ENCODE measurements around the gene KLHL26.

Gene KLHL26

GRCh38 chr19:18646535-18647370 is 9.9 kb downstream of the KLHL26 start:
- no peak for DNase-seq (ENCODE audit: low read depth in 2 of 2)

GRCh38 chr19:18647371-18647767 is 10.5 kb downstream of the KLHL26 start:
- no peak for DNase-seq (ENCODE audit: low read depth in 2 of 2)

- no peak for DNase-seq (ENCODE audit: low read depth in 2 of 2)
Measured at GRCh38 chr19:18647807-18648206, 11.0 kb downstream of the KLHL26 start.

- no peak for DNase-seq (ENCODE audit: low read depth in 2 of 2)
Measured at GRCh38 chr19:18648973-18649315, 12.1 kb downstream of the KLHL26 start.

- no peak for DNase-seq (ENCODE audit: low read depth in 2 of 2)
Measured at GRCh38 chr19:18649371-18650020, 12.7 kb downstream of the KLHL26 start.

DNA sequence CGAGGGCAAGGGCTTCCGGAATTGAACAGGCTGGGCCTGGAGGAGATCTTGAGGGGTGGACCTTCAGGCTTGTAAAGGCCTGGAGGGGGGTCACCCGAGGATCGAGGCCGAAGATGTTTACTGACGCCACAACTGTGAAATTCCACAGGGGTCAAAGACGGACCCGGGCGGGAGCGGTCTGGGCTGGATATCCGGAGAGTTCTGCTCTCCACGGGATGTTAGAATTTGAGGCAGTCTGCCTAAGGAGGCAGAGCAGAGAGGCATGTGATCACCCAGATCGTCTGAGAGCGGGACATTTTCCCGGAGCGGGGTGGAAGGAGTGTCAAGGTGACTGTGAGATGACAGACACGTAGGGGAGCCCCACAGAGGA is 13.2 kb downstream of the KLHL26 start:
- no peak for DNase-seq (ENCODE audit: low read depth in 2 of 2)

DNA sequence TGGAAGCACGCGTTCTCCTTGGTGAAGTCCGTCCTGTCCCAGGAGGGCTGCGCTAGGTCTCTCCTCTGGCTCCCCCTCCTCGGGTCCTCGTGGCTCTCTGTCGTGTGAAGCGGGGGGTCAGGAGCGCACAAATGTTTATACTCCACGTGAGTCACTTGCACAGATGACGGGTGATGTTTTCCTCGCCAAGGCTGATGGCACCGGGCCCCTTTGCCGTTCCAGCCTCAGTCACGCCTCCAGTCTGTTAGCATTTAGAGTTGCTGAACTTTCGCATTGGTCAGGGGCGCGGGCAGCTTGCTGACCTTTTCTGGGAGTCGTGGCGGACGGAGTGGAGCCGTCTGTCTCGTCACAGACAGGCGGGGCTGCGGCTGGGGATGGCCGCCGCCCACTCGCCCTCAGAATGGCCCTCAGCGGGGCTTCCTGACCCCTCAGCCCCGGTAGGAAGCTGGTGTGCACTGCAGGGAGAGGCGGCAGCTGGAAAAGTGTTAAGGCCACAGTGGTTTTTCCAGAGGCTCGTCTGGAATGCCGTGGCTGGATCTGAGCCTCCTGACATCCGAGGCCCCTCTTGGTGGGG is 13.7 kb downstream of the KLHL26 start:
- DNase-seq (ENCODE audit: low read depth in 2 of 2) = no peak

DNA sequence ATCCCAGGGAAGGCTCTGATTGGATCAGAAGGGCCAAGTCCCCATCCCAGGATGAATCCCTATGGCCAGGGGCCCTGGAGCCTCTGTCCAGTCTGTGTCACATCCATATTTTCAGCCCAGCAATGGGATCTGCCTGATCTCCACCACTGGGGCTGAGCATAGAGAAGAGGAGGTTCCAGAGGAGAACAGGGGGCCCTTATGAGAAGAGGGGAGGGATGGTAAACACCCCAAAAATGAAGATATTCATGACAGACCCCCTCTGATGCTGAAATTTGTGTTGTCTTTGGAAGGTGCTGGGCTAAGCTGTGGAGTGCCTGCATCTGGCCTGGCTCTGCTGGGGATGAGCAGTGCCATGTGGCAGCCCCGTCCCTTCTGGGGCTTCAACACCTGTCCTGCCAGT is 14.5 kb downstream of the KLHL26 start:
- DNase-seq (ENCODE audit: low read depth in 2 of 2) = no peak

DNA sequence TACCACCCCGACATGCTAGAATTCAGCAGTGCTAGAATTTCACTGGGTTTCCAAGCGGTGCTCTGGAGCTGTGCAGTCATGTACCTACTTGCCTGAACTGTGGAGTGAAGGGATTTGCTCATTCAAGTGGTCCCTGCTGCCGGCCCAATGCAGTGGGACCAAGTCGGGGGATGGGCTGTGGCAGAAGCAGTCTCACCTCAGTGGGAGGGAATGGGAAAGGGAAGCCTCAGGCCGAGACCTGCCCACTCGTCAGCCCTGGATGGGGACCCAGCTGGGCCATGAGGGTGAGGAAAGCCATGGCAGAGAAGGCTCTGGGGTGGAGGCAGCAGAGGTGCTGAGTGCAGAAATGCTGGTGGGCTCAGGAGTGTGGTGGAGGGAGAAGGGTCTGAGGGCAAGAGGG is 14.9 kb downstream of the KLHL26 start:
- no peak for DNase-seq (ENCODE audit: low read depth in 2 of 2)

GRCh38 chr19:18653853-18654252 is 17.0 kb downstream of the KLHL26 start:
- no peak for DNase-seq (ENCODE audit: low read depth in 2 of 2)

DNA sequence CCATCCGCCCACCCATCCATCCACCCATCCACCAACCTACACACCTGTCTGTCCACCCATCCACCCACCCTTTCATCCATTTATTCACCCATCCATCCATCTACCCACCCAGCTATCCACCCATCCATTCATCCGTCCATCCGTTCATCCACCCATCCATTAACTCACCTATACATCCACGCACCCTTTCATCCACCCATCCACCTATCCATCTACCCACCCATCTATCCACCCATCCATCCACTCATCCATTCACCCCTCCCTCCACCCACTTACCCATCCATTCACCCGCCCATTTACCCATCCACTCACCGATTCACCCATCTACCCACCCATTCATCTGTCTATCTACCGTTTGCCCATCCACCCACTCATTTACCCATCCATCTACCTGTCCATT is 17.6 kb downstream of the KLHL26 start:
- DNase-seq (ENCODE audit: low read depth in 2 of 2) = no peak

- DNase-seq (ENCODE audit: low read depth in 2 of 2) = no peak
Measured at GRCh38 chr19:18655173-18655844, 18.5 kb downstream of the KLHL26 start.

DNA sequence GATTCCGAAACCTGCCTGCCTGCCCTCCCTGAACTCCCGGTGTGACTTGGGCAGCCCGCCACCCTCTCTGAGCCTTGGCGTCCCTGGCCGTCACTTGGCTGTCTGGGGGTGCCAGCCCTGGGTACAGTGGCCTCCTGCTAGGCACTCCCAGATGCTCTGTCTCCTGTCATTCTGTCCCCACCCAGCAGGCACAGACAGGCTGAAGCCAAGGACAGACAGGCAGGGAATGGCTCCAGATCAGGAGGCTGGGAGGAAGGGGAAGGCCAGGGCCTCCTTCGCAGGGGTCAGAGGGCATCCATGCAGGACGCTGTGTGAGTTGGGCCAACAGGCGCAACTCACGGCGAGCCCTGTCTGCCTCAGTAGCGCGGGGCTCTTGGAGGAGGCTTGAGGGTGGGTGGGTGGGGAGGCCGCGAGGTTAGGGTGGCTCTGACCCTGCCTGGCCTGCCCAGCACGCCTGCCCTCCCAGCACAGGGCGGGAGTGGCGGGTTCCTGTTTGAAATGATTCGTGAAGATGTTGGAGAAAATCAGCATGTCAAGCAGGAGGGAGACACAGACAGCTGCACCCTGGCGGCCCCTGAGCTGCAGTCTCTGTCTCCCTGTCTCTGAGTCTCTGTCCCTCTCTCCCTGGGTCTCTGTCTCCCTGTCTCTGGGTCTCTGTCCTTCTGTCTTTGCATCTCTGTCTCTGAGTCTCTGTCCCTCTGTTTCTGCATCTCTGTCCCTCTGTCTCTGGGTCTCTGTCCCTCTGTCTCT is 19.7 kb downstream of the KLHL26 start:
- no peak for DNase-seq (ENCODE audit: low read depth in 2 of 2)

DNA sequence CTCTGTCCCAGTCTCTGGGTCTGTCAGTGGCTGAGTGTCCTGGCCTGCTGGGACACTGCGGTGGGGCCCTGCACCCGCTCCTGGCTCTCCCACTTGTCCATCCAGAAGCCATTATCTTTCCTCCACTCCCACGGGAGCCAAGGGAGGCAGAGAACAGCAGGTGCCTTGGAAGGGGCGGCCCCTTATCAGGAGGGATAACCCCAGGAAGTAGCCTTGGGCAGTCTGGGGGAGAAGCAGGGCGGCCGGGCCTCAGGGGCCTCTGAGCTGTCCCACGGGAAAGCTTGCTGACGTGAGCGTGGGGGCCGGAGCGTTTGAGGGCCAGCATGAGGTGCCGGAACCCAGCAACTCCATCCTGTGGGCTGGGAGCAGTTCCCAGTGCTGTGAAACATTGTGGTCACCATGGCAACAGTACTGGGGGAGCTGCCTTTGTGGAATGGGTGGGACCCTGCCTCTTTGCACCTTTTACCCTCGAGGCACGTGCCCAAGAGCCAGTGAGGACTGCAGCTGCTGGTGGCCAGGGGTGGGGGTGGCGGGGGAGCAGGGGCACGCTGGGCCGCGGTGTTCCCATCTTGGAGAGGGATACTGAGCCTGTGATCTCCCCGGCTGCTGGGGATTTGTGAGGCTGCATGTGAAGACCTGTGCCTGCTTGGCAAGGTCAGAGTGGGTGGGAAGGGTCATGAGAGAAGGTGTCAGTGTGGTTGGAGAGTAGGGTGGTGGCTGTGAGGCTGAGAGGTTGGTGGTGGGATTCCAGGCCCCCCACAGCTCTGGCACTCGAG is 20.9 kb downstream of the KLHL26 start:
- no peak for DNase-seq (ENCODE audit: low read depth in 2 of 2)

- DNase-seq (ENCODE audit: low read depth in 2 of 2) = no peak
Measured at GRCh38 chr19:18658366-18658855, 21.6 kb downstream of the KLHL26 start.

DNA sequence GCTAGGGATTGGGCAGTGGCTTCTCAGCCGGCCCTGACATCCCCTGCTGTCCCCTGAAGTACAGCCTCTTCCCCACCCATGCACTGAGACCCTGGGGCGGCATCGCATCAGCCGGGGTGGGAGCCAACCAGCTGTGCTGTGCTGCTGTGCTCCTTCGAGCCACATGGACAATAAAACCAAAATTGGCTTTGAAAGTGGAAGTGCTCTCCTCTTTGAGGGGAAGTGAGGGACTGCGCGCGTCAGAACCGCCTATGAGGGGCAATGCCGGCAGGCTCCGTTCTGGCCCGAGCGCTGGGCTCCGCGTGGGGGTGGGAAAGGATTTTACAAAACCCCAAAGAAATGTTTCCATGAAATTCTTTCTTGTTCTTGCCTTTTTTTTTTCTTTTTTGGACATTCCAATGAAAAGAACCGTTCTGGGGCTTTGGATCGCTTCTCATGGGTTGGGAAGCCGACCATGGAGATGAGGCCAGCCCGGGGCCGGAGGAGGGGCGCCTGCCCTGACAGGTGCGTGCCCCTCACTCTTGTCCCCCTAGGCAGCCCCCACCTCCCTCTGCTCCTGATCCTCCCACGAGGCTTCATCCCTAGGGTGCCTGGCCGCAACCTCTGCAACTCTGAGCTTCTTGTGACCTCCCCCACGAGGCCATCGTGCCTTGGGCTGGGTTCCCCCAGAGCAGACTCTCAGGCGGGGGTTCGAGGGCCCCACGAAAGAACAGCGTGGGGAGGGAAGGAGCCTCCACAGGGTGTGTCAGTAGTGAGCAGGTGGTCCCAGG is 22.6 kb downstream of the KLHL26 start:
- no peak for DNase-seq (ENCODE audit: low read depth in 2 of 2)

- DNase-seq (ENCODE audit: low read depth in 2 of 2) = no peak
Measured at GRCh38 chr19:18660051-18660910, 23.5 kb downstream of the KLHL26 start.

DNA sequence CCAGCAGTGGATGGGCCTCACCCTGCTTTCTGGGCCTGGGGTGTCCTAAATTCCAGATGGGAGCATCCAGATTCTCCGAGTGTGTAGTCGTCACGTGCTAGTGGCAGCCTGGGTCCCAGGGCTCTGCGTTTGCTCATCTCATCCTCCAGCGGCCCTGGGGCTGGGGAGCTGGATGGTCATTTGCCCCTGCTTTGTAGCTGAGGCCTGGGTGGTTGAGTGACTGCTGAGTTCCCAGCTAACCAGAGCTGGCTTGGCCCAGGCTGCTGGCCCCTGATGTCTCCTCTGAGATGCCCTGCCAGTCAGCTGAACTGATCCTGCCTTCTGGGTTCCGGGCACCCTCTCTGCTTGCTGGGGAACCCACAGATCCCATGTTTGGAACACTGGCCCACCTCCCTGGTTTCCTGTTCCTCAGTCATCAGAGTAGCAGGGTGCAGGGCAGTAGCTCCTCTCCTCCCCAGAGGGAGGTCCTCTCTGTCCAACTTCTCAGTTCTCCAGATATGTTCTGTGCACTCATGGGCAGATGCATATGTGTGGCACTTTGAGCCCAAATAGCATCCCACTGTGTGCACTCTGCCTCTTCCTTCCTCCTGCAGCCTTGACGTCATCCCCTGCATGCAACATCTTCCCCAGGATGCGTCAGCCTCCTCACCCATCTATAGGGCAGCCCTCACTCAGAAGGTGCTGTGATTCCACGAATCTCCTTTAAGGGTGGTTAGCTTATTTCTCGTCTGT is 24.3 kb downstream of the KLHL26 start:
- no peak for DNase-seq (ENCODE audit: low read depth in 2 of 2)
